ENCODE data around the gene CD209.

The CD209 gene

DNA sequence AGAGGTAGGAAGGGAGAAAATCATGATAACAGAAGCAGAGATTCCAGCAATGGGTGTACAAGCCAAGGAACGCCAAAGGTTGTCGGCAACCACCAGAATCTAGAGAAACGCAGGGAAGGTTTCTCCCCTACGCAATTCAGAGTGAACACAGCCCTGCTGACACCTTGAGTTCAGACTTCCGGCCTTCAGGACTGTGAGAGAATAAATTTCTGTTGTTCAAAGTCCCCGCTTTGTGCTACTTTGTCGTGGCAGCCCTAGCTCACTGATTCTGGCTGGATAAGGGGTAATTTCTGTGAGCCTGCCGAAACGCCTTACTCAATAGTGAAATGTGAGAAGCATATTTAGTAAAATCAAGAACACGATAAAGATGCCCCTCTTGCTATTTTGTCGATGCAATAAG, 10.1 kb downstream of the CD209 start:
- no peak for DNase-seq (ENCODE audit: low read depth in 2 of 2)

DNA sequence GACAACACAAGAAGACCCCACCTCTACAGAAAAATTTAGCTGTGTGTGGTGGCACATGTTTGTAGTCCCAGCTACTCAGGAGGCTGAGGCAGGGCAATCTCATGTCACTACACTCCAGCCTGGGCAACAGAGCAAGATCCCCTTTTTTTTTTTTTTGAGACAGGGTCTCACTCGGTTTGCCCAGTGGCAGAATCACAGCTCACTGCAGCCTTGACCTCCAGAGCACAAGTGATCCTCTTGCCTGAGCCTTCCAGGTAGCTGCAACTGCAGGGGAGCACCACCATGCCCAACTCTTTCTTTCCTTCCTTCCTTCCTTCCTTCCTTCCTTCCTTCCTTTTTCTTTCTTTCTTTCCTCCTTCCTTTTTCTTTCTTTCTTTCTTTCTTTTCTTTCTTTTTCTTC, 11.2 kb downstream of the CD209 start:
- no peak for DNase-seq (ENCODE audit: low read depth in 2 of 2)

DNA sequence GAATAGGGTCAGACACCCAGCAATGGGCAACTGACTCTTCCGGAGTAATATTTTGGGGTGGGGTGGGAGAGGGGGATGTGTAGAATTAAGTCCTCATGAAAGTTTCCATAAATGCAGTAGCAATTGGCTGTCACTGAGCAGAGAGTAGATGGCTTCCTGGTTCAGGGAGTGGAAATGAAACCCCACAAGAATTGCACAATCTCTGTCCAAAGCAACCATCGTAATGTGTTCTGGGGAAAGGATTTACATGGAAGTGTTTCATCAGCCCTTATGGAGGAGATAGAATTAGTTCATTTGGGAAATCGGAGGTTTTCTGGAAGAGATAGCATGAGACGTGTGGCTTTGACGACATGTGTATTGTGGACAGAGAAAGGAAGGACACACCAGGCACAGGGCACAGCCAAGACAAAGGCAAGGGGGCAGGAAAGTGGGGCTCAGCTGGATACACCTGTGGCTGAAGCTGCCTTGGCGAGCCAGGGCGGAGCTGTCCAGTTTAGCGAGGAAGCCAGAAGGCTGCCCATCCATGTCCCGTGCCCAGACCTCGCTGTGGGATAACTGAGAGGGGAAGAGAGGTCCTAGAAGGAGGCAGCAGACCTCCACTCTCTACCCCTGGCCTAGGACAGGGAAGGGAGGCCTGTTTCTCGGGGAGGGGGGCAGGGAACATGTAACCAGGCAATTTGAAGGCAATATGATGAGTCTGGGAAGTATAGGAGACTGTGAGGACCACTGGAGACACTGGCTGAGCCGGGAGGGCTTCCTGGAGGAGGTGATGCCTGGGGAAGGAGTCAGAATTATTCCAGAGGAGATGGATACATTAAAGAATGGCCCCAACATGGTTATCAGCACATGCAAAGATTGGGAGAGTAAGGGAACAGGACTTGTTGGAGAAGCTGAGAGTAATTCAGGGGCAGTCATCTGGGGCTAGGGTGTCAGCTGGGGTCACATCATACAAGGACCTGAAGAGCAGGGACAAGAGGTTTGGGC, 12.8 kb downstream of the CD209 start:
- DNase-seq (ENCODE audit: low read depth in 2 of 2): no peak

DNA sequence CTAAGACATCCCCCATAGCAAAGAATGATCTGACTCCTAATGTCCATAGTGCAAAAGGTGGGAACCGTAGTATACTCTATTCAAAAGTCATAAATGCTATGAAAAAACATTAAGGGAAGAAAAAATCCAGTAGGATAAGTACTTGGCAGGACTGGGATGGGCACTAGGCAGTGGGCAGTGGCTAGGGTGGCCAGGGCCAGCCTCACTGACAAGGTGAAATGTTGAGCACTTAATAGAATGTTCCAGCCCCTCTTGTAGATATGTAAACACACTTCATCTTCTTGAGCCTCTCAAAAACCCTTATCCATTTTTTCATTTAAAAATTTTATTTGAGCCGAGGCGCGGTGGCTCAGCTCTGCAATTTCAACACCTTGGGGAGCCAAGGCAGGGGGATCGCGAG, 14.0 kb downstream of the CD209 start:
- DNase-seq (ENCODE audit: low read depth in 2 of 2): no peak

DNA sequence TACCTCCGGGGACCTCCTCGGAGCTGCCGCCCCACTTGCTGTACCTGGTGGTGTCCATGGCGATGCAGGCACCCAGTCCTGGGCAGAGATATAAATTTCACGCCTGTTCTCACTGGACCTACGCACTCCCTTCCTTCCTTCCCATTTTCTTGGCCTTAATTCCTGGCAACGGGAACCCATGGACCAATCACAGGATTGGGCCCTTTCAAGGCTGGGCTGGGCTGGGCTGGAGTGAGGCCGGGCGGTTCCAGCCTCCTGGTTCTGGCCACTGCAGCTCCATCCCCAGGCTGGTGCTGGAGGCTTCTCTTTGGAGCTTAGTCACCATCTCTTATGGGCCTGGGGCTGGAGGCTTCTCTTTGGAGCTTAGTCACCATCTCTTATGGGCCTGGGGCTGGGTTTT, 15.3 kb downstream of the CD209 start, which contains the start of gene CLEC4G:
TSS of gene CLEC4G (minus strand) at position 66 of the 400 bp plus-strand sequence. CDS start at position 58, 8 bp downstream.
- DNase-seq (ENCODE audit: low read depth in 2 of 2): no peak

DNA sequence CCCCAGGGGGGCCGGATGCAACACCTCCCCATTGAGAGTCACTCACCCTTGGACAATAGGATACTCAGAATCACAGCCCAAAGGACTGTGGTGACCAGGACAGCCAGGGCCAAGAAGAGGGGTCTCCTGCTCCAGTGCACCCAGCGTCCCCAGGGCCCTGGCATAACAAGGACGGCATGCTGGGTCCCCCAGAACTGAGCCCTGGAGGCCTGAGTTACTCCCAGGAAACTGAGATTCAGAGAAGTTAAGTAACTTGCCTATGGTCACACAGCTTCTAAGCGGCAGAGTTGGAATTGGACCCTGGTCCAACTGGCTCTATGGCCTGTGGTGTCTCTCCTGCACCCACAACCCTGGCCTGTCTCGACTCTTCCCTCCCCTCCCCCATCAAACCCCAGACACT, 15.7 kb downstream of the CD209 start:
- DNase-seq (ENCODE audit: low read depth in 2 of 2): no peak

DNA sequence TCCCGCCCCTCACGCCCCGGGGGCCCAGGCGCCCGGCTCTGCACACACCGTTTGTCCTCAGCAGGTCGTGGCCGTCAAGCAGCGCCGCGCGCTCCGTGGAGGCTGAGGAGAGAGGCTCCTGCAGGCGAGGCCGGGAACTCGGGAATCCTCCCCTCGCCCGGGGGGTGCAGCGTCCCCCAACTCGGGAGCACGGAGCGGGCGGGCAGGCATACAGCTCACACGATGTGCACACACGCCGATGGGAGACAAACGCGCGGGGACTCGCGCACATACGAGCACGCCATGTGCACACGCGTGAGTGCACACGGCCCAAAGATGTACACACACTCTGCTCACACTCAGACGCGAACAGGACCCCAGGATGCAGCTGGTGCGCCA, 16.1 kb downstream of the CD209 start:
- no peak for DNase-seq (ENCODE audit: low read depth in 2 of 2)

DNA sequence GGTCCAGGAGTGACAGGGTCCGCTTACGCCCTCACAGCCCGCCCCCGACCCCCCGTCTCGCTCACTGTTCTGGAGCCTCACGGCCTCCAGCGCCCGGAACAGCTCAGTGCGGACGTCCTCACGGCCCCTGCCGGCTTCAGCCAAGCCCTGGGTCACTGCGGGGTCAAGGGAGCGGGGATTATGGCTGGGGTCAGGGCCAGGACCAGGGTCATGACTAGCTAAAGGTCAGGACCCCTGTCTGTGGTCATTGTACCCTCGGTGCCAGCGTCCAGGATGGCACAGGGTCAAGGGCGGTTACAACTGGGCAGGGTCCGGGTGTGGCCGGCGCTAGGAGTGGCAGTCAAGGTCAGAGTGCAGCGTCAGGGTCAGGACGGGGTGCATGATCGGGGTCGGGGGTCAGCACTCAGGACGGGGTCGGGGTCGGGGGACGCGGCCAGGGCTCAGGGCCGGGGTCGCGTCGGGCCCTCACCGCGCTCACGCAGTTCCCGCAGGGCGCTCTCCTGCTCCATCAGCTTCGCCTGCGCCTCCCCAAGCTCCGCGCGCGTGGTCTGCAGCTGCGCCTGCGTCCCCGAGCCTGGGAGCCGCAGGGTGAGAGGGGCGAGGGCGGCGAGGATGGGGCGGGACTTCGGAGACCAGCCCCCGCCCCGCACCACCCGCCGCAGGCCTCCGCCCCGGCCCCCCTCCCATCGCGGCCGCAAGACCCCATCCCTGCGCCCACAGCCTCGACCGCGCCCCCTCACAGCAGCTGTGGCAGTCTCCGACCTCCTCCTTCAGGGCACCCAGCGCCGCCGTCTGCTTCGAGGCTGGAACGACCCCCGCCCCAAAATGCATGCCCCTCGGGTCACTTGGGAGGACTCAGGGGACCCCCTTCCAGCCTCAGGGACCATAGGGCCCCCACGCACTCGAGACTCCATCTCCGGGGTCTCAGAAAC, 16.8 kb downstream of the CD209 start:
- no peak for DNase-seq (ENCODE audit: low read depth in 2 of 2)

DNA sequence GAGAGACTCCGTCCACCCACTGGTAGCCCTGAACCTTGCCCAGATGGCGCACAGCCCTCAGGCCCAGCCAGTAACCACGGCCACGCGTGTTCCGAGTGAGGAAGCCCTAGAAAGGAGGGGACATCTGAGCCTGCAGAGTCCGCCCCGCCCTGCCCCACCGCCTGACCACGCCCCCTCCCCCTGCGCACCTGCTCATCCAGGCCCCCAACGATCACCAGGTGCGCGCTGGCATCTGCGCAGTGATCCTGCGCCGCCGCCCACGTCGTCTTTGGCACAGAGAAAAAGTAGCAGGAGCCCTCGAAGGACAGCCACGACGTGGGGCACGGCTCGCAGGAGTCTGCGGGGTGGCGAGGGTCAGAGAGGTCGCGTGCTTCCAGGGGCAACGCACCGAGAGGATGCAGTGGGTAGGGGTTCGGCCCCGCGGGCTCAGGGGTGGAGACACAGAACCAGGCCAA, 17.5 kb downstream of the CD209 start:
- DNase-seq (ENCODE audit: low read depth in 2 of 2): no peak

DNA sequence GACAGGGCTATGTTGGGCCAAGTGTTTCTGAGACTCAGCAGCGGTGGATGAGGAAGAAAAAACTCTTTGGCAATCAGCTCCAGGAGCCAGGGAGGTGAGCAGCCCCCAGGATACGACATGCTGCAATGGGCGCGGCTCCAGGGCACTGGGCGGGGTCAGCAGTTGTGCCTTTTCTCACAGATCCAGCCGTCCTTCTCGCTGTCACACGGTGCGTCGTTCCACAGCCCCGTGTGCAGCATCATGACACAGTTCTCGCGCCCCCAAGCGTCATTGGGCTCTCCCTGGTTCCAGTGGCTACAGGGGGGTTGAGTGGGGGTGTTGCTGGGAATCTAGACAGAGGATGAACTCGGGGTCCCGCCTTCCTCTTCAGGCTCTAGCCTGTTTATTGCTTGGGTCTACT, 18.1 kb downstream of the CD209 start:
- no peak for DNase-seq (ENCODE audit: low read depth in 2 of 2)

DNA sequence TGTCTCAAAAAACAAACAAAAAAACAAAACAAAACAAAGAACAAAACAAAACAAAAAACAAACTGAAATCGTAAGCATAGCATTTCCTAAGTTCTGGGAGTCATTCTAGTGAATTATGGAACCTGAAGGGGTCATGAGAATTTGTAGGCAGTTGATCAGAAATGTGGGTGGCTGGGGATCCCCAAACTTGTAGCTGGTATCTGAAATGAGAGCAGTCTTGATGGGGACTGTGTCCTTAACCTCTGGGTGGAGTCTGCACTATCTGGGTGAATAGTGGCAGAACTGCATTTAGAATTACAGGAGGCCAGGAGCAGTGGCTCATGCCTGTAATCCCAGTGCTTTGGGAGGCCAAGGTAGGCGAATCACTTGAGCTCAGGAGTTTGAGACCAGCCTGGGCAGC, 21.5 kb downstream of the CD209 start:
- no peak for DNase-seq (ENCODE audit: low read depth in 2 of 2)

DNA sequence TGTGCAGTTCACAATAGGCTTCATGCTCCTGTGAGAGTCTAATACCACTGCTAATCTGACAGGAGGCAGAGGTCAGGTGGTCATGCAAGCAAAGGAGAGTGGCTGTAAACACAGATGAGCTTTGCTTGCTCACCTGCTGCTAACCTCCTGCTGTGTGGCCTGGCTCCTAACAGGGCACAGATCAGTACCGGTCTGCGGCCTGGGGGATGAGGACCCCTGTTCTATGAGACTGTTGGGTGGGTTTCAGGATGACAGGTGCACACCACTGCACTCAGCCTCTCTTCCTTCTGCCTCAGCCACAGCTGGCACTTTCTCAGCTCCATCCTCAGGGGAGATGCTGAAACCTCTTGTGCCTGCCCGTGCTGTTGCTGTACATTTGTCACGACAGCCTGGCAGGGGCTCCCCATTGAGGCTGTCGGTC, 25.1 kb downstream of the CD209 start:
- DNase-seq (ENCODE audit: low read depth in 2 of 2): no peak

DNA sequence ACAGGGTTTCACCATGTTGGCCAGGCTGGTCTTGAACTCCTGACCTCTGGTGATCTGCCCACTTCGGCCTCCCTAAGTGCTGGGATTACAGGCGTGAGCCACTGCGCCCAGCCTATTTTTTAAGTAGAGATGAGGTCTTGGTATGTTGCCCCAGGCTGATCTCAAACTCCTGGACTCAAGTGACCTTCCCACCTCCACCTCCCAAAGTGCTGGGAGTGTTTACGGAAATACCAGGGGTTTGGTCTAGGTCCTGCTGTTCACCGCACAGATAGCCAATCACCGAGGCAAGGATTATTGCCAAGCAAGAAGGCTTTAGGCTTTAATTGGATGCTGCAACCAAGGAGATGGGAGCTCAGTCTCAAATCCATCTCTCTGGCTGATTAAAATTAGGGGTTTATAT, 27.0 kb downstream of the CD209 start:
- DNase-seq (ENCODE audit: low read depth in 2 of 2): no peak

DNA sequence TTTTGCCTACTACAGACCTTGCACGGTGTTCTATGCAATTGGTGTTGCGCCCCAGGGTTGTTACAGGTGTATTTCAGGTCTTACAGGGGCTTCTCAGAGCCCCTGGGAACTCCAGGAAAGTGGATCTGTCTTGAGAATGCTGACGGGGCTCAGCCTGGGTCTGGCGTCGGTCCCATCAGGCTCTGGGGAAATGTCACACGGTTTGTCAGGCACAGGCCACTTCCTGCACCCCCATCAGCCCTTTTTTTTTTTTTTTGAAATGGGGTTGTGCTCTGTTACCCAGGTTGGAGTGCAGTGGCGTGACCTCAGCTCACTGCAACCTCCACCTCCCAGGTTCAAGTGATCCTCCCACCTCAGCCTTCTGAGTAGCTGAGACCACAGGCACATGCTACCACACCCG, 28.7 kb downstream of the CD209 start:
- no peak for DNase-seq (ENCODE audit: low read depth in 2 of 2)

DNA sequence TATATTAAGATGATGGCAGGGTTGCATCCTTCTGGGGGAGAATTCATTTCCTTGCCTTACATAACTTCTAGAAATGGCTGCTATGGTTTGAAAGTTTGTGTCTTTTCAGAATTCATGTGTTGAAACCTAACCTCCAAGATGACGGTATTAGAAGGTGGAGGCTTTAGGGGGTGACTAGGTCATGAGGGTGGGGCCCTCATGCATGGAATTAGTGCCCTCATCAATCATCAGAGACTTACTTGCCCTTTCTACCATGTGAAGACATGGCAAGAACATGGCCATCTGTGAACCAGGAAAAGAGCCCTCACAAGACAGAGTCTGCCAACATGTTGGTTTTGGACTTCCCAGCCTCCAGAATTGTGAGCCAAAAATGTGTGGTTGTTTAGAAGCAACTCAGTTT, 30.6 kb downstream of the CD209 start:
- no peak for DNase-seq (ENCODE audit: low read depth in 2 of 2)

DNA sequence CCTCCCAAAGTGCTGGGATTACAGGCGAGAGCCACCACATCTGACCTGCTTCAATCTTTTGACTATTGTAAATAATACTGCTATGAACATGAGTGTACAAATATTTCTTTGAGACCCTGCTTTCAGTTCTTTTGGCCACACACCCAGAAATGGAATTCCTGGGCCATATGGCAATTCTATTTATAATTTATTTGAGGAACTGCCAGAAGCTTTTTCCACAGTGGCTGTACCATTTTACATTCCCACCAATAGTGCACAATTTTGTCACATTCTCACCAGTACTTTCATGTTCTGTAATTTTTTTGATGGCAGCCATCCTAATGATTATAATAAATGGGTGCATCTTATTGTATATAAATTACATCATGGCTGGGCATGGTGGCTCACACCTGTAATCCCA, 31.7 kb downstream of the CD209 start:
- DNase-seq (ENCODE audit: low read depth in 2 of 2): no peak

DNA sequence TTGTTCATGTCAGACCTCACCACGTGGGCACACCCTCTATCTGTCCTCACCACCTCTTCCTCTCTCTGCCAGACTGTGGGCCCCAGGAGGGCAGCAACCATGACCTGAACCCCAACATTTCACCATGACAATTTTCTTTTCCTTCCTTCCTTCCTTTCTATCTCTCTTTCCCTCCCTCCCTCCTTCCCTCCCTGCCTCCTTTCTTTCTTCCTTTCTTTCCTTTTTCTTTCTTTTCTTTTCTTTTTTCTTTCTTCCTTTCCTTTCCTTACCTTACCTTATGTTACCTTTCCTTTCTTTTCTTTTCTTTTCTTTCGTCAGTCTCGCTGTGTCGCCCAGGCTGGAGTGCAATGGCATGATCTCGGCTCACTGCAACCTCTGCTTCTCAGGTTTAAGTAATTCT, 36.7 kb downstream of the CD209 start:
- no peak for DNase-seq (ENCODE audit: low read depth in 2 of 2)

DNA sequence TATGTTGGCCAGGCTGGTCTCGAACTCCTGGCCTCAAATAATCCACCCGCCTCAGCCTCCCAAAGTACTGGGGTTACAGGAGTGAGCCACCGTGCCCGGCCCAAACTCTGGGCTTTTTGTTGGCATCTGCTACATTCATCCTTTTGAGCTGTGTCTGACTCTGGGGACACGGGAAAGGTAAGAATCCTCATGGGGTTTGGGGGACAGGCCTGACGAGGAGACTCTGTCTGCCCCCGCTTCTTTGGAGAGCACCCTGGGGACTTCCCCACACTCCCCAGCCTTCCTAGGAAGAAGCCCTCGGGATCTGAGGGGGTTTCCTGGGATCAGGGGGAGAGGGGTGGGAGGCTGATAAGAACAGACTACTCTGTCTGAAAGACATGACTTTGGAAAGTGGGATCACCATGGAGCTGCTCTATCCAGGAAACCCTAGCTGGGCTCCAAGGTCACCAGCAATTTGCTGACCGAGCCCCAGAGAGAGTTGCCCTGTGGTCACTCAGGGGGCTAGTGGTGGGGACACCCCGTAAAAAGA, 37.3 kb downstream of the CD209 start:
- no peak for DNase-seq (ENCODE audit: low read depth in 2 of 2)

DNA sequence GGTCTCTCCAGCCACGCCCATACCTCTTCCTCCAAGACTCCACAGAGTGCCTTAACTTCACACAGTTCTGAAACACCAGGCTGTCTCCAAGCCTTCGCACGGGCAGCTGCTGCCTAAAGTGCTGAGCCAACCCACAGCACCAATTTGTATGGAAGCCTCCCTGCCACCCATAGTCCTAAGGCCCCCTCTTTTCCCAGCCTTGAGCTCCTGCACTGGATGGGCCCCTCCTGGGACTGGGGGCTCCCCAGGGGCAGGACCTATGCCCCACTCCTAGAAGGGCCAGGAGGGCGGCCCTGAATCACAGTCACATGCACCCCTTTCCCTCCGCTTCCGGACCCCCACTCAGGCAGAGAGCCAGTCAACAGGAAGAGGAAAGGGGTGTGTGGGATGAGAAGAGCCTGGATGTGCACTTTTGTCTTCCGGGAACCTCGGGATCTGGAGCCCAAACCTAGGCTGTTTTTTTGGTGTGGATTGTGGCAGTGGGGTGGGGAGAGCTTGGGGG, 40.3 kb downstream of the CD209 start:
- DNase-seq (ENCODE audit: low read depth in 2 of 2): no peak

DNA sequence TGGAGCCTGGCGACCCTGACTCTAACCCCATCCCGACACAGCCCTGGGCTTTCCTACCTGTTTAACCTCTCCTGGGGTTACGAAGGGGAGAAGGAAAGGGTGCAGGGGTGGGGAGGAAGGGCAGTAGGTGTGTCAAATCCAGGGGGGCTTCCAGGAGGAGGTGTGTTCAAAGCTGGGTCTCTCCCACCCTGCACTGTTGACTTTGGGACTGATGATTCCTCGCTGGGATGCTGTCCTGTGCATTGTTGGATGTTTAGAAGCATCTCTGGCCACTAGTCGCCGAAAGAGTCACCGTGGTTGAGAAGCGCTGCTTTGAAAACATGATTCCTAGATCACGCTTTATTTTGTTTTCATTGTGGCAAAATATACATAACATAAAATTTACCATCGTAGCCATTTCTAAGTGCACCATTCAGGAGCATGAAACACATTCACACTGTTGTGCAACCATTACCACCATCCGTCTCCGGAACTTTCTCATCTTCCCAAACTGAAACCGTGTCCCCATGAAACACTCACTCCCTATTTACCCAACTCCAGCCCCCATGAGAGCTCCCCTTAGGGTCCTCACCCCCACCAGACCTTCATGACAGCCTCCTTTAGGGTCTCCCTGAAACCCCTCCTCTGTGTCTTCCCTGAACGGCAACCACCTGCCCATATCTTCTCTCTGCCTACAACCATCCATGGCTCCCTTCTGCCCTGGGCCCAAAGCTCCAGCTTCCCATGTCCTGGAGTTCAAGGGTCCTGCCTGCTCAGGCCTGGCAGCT, 41.0 kb downstream of the CD209 start:
- no peak for DNase-seq (ENCODE audit: low read depth in 2 of 2)

Data from fibroblast of skin of left biceps (primary cell).